Prostate gland (tissue), 2 donors: Measurements from ENCODE around the gene CLINT1. TPM values are rescaled to one million over a fixed set of nuclear protein-coding genes. Genes with fewer than 3 reads are reported as not detected.

ENCODE experiments used
- DNase-seq: peaks from one replicate; pipeline ENCODE4 v3.0.0-alpha.2; 2019; ENCODE audit warnings: low spot score
- H3K27ac ChIP-seq, 2 donors: fragments of 200-600 bp; sonication (generic); 2 replicates each; pipeline ENCODE4 v1.5.1; 2017 to 2019
- H3K27me3 ChIP-seq: fragments of 200-600 bp; sonication (generic); replicated peaks from 2 replicates; pipeline ENCODE4 v1.5.1; 2019; ENCODE audit not compliant: insufficient read depth
- H3K36me3 ChIP-seq, 2 donors: fragments of 200-600 bp; sonication (generic); 1 replicate in 1 of 2; 2 replicates in 1 of 2; pipeline versions ENCODE4 v1.5.1 to v1.8.1; 2017 to 2019
- H3K4me1 ChIP-seq: fragments of 200-600 bp; sonication (generic); replicated peaks from 2 replicates; pipeline ENCODE4 v1.5.1; 2019
- H3K4me3 ChIP-seq, 2 donors: fragments of 200-600 bp; sonication (generic); 2 replicates each; pipeline ENCODE4 v1.5.1; 2017 to 2019
- H3K9me3 ChIP-seq: fragments of 200-600 bp; sonication (generic); 2 replicates; pipeline ENCODE4 v1.5.1; 2017
- POLR2A ChIP-seq: fragments of 450-650 bp; IDR thresholded peaks from one replicate; pipeline ENCODE4 v1.6.1; 2016; ENCODE audit warnings: antibody characterized with exemption, mild to moderate bottlenecking
- POLR2AphosphoS5 ChIP-seq: sonication (generic); formaldehyde crosslinking; IDR thresholded peaks from one replicate; pipeline ENCODE4 v1.6.1; 2017; ENCODE audit warnings: antibody characterized with exemption
- WGBS: methylation state at CpG from one replicate; pipeline ENCODE4 v1.1.5; 2018; 5-methylcytosine and 5-hydroxymethylcytosine counted together
- intact Hi-C: fragments of 100-400 bp; cut with DNase I; formaldehyde crosslinking; loops from one replicate; pipeline ENCODE4 v1.14.2; 2022
- total RNA-seq, 2 donors: library from RNA; depleted of rRNA; stranded (reverse); fragments of >200 nt; gene quantifications; one replicate each; pipeline ENCODE4 v1.1.0, GENCODE V29; 2016
- TF ChIP-seq, protein P1 (sequence below), 4 experiments: fragments of 200-600 bp in 2 of 4; fragments of 450-650 bp in 2 of 4; sonication (generic) in 2 of 4; IDR thresholded peaks; 1 replicate in 3 of 4; 2 replicates in 1 of 4; pipeline ENCODE4 v1.5.1; 2016 to 2019; ENCODE audit warnings: antibody characterized with exemption in 4 of 4, mild to moderate bottlenecking in 2 of 4, moderate library complexity in 2 of 4

CLINT1 gene
- 10 to 100 TPM; 65.1 to 84.5 TPM for total RNA-seq

- WGBS: 1% methylated on average over 56 of the region's 59 CpGs
- intact Hi-C loops: loop anchor here (2.0 to 10.0 kb wide), 3 partner anchors 36 to 90 kb away; no protein-coding TSS in a partner anchor
- Histone ChIP-seq H3K36me3 (no peaks in the 10 kb centered on the region), H3K4me3 (peak within 1 kb of the TSS; percentile 87 to 93), H3K9me3 (no peaks in the 10 kb centered on the region), H3K4me1 (peaks cover 4% of the 10 kb centered on the region), H3K27me3 (no peaks in the 10 kb centered on the region), H3K27ac (peak within 1 kb of the TSS; percentile 72 to 80)
- peak; percentile 82 for DNase-seq
- TF ChIP-seq, protein P1, sequence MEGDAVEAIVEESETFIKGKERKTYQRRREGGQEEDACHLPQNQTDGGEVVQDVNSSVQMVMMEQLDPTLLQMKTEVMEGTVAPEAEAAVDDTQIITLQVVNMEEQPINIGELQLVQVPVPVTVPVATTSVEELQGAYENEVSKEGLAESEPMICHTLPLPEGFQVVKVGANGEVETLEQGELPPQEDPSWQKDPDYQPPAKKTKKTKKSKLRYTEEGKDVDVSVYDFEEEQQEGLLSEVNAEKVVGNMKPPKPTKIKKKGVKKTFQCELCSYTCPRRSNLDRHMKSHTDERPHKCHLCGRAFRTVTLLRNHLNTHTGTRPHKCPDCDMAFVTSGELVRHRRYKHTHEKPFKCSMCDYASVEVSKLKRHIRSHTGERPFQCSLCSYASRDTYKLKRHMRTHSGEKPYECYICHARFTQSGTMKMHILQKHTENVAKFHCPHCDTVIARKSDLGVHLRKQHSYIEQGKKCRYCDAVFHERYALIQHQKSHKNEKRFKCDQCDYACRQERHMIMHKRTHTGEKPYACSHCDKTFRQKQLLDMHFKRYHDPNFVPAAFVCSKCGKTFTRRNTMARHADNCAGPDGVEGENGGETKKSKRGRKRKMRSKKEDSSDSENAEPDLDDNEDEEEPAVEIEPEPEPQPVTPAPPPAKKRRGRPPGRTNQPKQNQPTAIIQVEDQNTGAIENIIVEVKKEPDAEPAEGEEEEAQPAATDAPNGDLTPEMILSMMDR (IDR thresholded peaks at IDR 0.05): peak in 1 of 4 experiments; percentile 30
- peak; percentile 90 for TF ChIP-seq POLR2AphosphoS5
- TF ChIP-seq POLR2A: peak; percentile 82
Measured at GRCh38 chr5:157858527-157859226, at the start of gene CLINT1. CLINT1 (minus strand) TSS chr5:157859145; CDS start chr5:157858970, 175 bp downstream.

GRCh38 chr5:157908459-157908858 is 49.5 kb upstream of the CLINT1 start:
- 92% methylated on average over 1 of the region's 1 CpG for WGBS
- no peaks in the 10 kb centered on the region for H3K27me3 ChIP-seq
- H3K36me3 ChIP-seq: no peaks in the 10 kb centered on the region
- H3K9me3 ChIP-seq: no peaks in the 10 kb centered on the region
- H3K4me3 ChIP-seq: no peak overlapping the region
- DNase-seq: no peak
- no peak for TF ChIP-seq POLR2AphosphoS5
- no peak overlapping the region for H3K27ac ChIP-seq
- intact Hi-C loops: no loop called here
- no peaks in the 10 kb centered on the region for H3K4me1 ChIP-seq

DNA sequence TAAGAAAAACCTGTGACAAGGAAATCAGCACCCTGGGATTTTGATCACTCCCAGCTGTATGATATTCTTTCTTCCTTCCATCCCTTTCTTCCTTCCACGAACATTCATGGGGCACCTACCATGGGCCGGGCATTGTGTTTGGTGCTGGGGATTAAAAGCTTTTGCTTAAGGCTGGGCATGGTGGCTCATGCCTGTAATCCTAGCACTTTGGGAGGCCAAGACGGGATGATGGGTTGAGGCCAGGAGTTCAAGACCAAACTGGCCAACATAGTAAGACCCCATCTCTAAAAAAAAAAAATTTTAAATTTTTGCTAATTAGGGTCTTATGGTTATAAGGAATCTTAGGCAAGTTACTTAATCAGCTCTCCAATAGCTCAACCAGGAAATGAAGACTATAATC is 48.5 kb upstream of the CLINT1 start:
- Histone ChIP-seq H3K4me3 (no peak overlapping the region), H3K27me3 (no peaks in the 10 kb centered on the region), H3K4me1 (no peaks in the 10 kb centered on the region), H3K27ac (no peak overlapping the region), H3K9me3 (no peaks in the 10 kb centered on the region), H3K36me3 (no peaks in the 10 kb centered on the region)
- intact Hi-C loops: no loop called here
- TF ChIP-seq, protein P1 (IDR thresholded peaks at IDR 0.05): no peak
- no peak for TF ChIP-seq POLR2AphosphoS5
- TF ChIP-seq POLR2A: no peak
- 94% methylated on average over 3 of the region's 3 CpGs for WGBS
- no peak for DNase-seq

GRCh38 chr5:157903117-157903450 is 44.1 kb upstream of the CLINT1 start:
- intact Hi-C loops: no loop called here
- Histone ChIP-seq H3K36me3 (no peaks in the 10 kb centered on the region), H3K27ac (peak overlapping the region in 1 of 2 donors; percentile 51), H3K4me3 (no peak overlapping the region), H3K9me3 (no peaks in the 10 kb centered on the region), H3K27me3 (no peaks in the 10 kb centered on the region), H3K4me1 (no peaks in the 10 kb centered on the region)
- no peak for DNase-seq
- WGBS: 20% methylated on average over 2 of the region's 2 CpGs
- TF ChIP-seq POLR2AphosphoS5: peak; percentile 2
- no peak for TF ChIP-seq POLR2A

GRCh38 chr5:157902449-157903116 is 43.6 kb upstream of the CLINT1 start:
- no peak overlapping the region for H3K4me3 ChIP-seq
- H3K27ac ChIP-seq: peak overlapping the region in 1 of 2 donors; percentile 51
- TF ChIP-seq, protein P1 (IDR thresholded peaks at IDR 0.05): no peak
- TF ChIP-seq POLR2AphosphoS5: peak; percentile 5

DNA sequence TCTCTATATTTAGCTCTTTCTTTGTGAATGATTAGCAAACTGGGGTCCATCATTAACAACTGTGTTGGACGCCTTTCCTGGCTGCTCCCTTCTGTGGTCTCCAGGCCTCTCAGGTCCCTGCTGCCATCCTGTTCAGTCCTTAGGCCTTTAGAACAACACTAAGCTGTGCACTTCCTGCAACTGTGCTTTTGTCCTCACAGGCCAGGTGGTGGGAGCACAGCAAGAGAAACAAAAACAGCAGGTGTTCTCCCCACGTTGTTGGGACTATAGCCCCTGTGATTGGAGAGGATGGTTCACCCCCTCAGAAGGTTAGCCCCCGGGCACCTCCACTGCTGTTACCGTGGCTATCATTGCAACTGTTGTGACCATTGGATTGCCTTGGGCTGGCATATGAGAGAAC is 41.7 kb upstream of the CLINT1 start:
- WGBS: 79% methylated on average over 4 of the region's 4 CpGs
- intact Hi-C loops: no loop called here
- no peaks in the 10 kb centered on the region for H3K9me3 ChIP-seq
- no peaks in the 10 kb centered on the region for H3K27me3 ChIP-seq
- TF ChIP-seq, protein P1 (IDR thresholded peaks at IDR 0.05): no peak
- no peak for TF ChIP-seq POLR2AphosphoS5
- H3K27ac ChIP-seq: no peak overlapping the region
- no peak for DNase-seq
- H3K36me3 ChIP-seq: no peaks in the 10 kb centered on the region
- H3K4me3 ChIP-seq: no peak overlapping the region
- no peaks in the 10 kb centered on the region for H3K4me1 ChIP-seq

More at GRCh38 chr5:157902449-157903116, 43.6 kb upstream of the CLINT1 start:
- DNase-seq: no peak
- Histone ChIP-seq H3K9me3 (no peaks in the 10 kb centered on the region), H3K4me1 (no peaks in the 10 kb centered on the region), H3K27me3 (no peaks in the 10 kb centered on the region), H3K36me3 (no peaks in the 10 kb centered on the region)
- WGBS: 33% methylated on average over 9 of the region's 9 CpGs
- intact Hi-C loops: no loop called here
